OCI-LY3 (cell line): ENCODE data around the gene SGK2.

Experiments used
- H2AFZ ChIP-seq: fragments of 200-600, 300-600 bp; shearing (Covaris generic); 2 replicates; pipeline ENCODE4 v1.6.0; 2014; ENCODE audit warnings: antibody characterized with exemption, low read depth, low read length
- H3K27ac ChIP-seq: fragments of 200-600, 300-600 bp; sonication (generic); 2 replicates; pipeline ENCODE4 v1.5.1; 2014; ENCODE audit warnings: mild to moderate bottlenecking, low read length, moderate library complexity, mixed read lengths
- H3K27me3 ChIP-seq: fragments of 200-600, 300-600 bp; sonication (generic); 2 replicates; pipeline ENCODE4 v1.6.1; 2014; ENCODE audit warnings: low read depth, low read length, mixed read lengths
- H3K36me3 ChIP-seq: fragments of 200-600, 300-600 bp; sonication (generic); replicated peaks from 2 replicates; pipeline ENCODE3; 2014; ENCODE audit warnings: low read depth, low read length, mixed read lengths
- H3K4me1 ChIP-seq: fragments of 300-600, 200-600 bp; sonication (generic); 2 replicates; pipeline ENCODE4 v1.6.1; 2014; ENCODE audit warnings: low read length, mixed read lengths
- H3K4me2 ChIP-seq: fragments of 200-600, 300-600 bp; sonication (generic); 2 replicates; pipeline ENCODE4 v1.6.1; 2014; ENCODE audit warnings: low read length, mixed read lengths
- H3K4me3 ChIP-seq: fragments of 300-600, 200-600 bp; sonication (generic); 2 replicates; pipeline ENCODE4 v1.5.1; 2014; ENCODE audit warnings: antibody characterized with exemption, mild to moderate bottlenecking, low read length, moderate library complexity
- H3K79me2 ChIP-seq: fragments of 300-600, 200-600 bp; shearing (Covaris generic); 2 replicates; pipeline ENCODE4 v1.6.1; 2014; ENCODE audit warnings: mild to moderate bottlenecking, low read length, mixed read lengths
- H3K9ac ChIP-seq: fragments of 300-600, 200-600 bp; shearing (Covaris generic); 2 replicates; pipeline ENCODE4 v1.6.0; 2014; ENCODE audit warnings: mild to moderate bottlenecking, low read length, moderate library complexity
- H3K9me3 ChIP-seq: fragments of 200-600, 300-600 bp; shearing (Covaris generic); 2 replicates; pipeline ENCODE4 v1.6.1; 2014; ENCODE audit warnings: low read length, mixed read lengths; ENCODE audit not compliant: insufficient read depth
- H4K20me1 ChIP-seq: fragments of 200-600, 300-600 bp; sonication (generic); 2 replicates; pipeline ENCODE4 v1.6.1; 2016; ENCODE audit warnings: low read length, mixed read lengths; ENCODE audit not compliant: insufficient read depth
- CTCF ChIP-seq: fragments of 200-600, 300-600 bp; sonication (generic); IDR thresholded peaks from 2 replicates; pipeline ENCODE4 v1.5.1; 2014; ENCODE audit warnings: antibody characterized with exemption, low read length, low read depth
- EZH2phosphoT487 ChIP-seq: fragments of 200-600 bp; shearing (Covaris generic); IDR thresholded peaks from 2 replicates; pipeline ENCODE4 v1.6.1; 2018; ENCODE audit warnings: antibody characterized with exemption, mixed run types, low read depth

SGK2 gene

GRCh38 chr20:43548273-43548880 lies 10.4 kb upstream of the SGK2 start:
- no peaks in the 10 kb centered on the region for H3K36me3 ChIP-seq
- no peak overlapping the region for H3K4me3 ChIP-seq
- no peak overlapping the region for H2AFZ ChIP-seq
- no peaks in the 10 kb centered on the region for H3K27me3 ChIP-seq
- no peak overlapping the region for H3K27ac ChIP-seq
- no peak overlapping the region for H3K9ac ChIP-seq
- H3K79me2 ChIP-seq, result no peaks in the 10 kb centered on the region
- H4K20me1 ChIP-seq, result no peaks in the 10 kb centered on the region
- TF ChIP-seq CTCF (no peak), EZH2phosphoT487 (no peak)
- no peaks in the 10 kb centered on the region for H3K9me3 ChIP-seq
- H3K4me1 ChIP-seq, result no peaks in the 10 kb centered on the region
- no peak overlapping the region for H3K4me2 ChIP-seq

- Histone ChIP-seq H3K4me3 (no peak overlapping the region), H3K36me3 (no peaks in the 10 kb centered on the region), H3K79me2 (no peaks in the 10 kb centered on the region), H3K9me3 (no peaks in the 10 kb centered on the region), H3K27ac (no peak overlapping the region), H2AFZ (no peak overlapping the region), H3K4me1 (no peaks in the 10 kb centered on the region), H3K4me2 (no peak overlapping the region), H3K27me3 (no peaks in the 10 kb centered on the region), H4K20me1 (no peaks in the 10 kb centered on the region), H3K9ac (no peak overlapping the region)
- TF ChIP-seq CTCF (no peak), EZH2phosphoT487 (no peak)
Measured at GRCh38 chr20:43549416-43550065, 9.3 kb upstream of the SGK2 start.

DNA sequence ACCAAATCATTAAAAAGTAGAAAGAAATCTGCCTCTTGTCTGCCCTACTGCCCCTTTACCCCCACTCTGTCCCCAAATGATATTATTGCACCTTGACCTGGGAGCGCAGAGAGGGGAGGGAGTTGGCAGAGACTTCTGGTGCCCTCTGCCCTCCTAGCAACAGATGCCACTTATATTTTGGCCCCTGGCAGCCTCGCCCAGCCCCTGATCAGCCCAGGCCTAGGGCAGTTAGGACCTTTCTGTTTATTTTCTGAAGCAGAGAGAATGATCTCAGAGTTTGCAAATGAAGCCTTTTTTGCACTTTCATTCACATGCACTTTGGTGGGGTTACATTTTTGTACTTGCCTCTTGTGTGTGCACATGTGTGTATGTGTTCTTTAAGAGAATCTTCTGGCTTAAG lies 8.4 kb upstream of the SGK2 start:
- Histone ChIP-seq H3K4me3 (no peak overlapping the region), H3K27ac (no peak overlapping the region), H3K27me3 (no peaks in the 10 kb centered on the region), H3K4me1 (no peaks in the 10 kb centered on the region), H3K36me3 (no peaks in the 10 kb centered on the region), H3K9me3 (no peaks in the 10 kb centered on the region), H3K9ac (no peak overlapping the region), H4K20me1 (no peaks in the 10 kb centered on the region), H3K4me2 (no peak overlapping the region), H2AFZ (no peak overlapping the region), H3K79me2 (no peaks in the 10 kb centered on the region)
- TF ChIP-seq CTCF, result no peak
- TF ChIP-seq EZH2phosphoT487, result no peak

GRCh38 chr20:43554369-43554768 lies 4.5 kb upstream of the SGK2 start:
- H3K27ac ChIP-seq, result no peak overlapping the region
- no peak overlapping the region for H3K9ac ChIP-seq
- H3K9me3 ChIP-seq, result no peaks in the 10 kb centered on the region
- H4K20me1 ChIP-seq, result no peaks in the 10 kb centered on the region
- no peaks in the 10 kb centered on the region for H3K79me2 ChIP-seq
- H3K36me3 ChIP-seq, result no peaks in the 10 kb centered on the region
- H3K4me1 ChIP-seq, result peaks cover 3% of the 10 kb centered on the region; the same call in 1 of the 2 replicates
- TF ChIP-seq CTCF (no peak), EZH2phosphoT487 (no peak)
- H3K27me3 ChIP-seq, result no peaks in the 10 kb centered on the region
- H2AFZ ChIP-seq, result no peak overlapping the region
- no peak overlapping the region for H3K4me3 ChIP-seq
- no peak overlapping the region for H3K4me2 ChIP-seq
